Rectal smooth muscle tissue (tissue), 1 donor: Measurements from ENCODE around the gene TUBGCP3.

ENCODE experiments used
- H3K27ac ChIP-seq: one replicate; pipeline ENCODE4 v1.7.0; 2013; ENCODE audit warnings: low read depth, low read length, inconsistent platforms
- H3K27me3 ChIP-seq: one replicate; pipeline ENCODE4 v1.7.0; 2013; ENCODE audit warnings: low read length; ENCODE audit not compliant: control insufficient read depth, insufficient read depth
- H3K36me3 ChIP-seq: one replicate; pipeline ENCODE4 v1.7.0; 2013; ENCODE audit warnings: low read length; ENCODE audit not compliant: control insufficient read depth, insufficient read depth
- H3K4me1 ChIP-seq: one replicate; pipeline ENCODE4 v1.7.0; 2013; ENCODE audit warnings: low read length; ENCODE audit not compliant: control insufficient read depth, insufficient read depth
- H3K4me3 ChIP-seq: one replicate; pipeline ENCODE4 v1.7.0; 2013; ENCODE audit warnings: low read length
- H3K9ac ChIP-seq: one replicate; pipeline ENCODE4 v1.7.0; 2013; ENCODE audit warnings: low read length

TUBGCP3 gene

GRCh38 chr13:112479389-112479788 lies 108.6 kb downstream of the TUBGCP3 start:
- no peaks in the 10 kb centered on the region for H3K27me3 ChIP-seq
- H3K4me1 ChIP-seq = no peaks in the 10 kb centered on the region
- H3K9ac ChIP-seq = no peak overlapping the region
- no peaks in the 10 kb centered on the region for H3K36me3 ChIP-seq
- H3K4me3 ChIP-seq = no peak overlapping the region
- H3K27ac ChIP-seq = no peak overlapping the region

- no peak overlapping the region for H3K4me3 ChIP-seq
- H3K27ac ChIP-seq = no peak overlapping the region
- no peaks in the 10 kb centered on the region for H3K36me3 ChIP-seq
- H3K27me3 ChIP-seq = no peaks in the 10 kb centered on the region
- H3K9ac ChIP-seq = no peak overlapping the region
- no peaks in the 10 kb centered on the region for H3K4me1 ChIP-seq
Measured at GRCh38 chr13:112477070-112477619, 110.8 kb downstream of the TUBGCP3 start.

- Histone ChIP-seq H3K4me1 (no peaks in the 10 kb centered on the region), H3K36me3 (no peaks in the 10 kb centered on the region), H3K9ac (no peak overlapping the region), H3K27ac (no peak overlapping the region), H3K27me3 (no peaks in the 10 kb centered on the region), H3K4me3 (no peak overlapping the region)
Measured at GRCh38 chr13:112475889-112476288, 112.1 kb downstream of the TUBGCP3 start.

GRCh38 chr13:112474869-112475268 lies 113.1 kb downstream of the TUBGCP3 start:
- no peak overlapping the region for H3K4me3 ChIP-seq
- H3K4me1 ChIP-seq = no peaks in the 10 kb centered on the region
- no peak overlapping the region for H3K27ac ChIP-seq
- H3K9ac ChIP-seq = no peak overlapping the region
- H3K36me3 ChIP-seq = no peaks in the 10 kb centered on the region
- no peaks in the 10 kb centered on the region for H3K27me3 ChIP-seq

- no peak overlapping the region for H3K27ac ChIP-seq
Measured at GRCh38 chr13:112473818-112474217, 114.1 kb downstream of the TUBGCP3 start.

GRCh38 chr13:112469071-112469745 lies 118.7 kb downstream of the TUBGCP3 start:
- Histone ChIP-seq H3K36me3 (no peaks in the 10 kb centered on the region), H3K27ac (no peak overlapping the region), H3K4me3 (no peak overlapping the region), H3K4me1 (no peaks in the 10 kb centered on the region), H3K27me3 (no peaks in the 10 kb centered on the region), H3K9ac (no peak overlapping the region)

More at GRCh38 chr13:112473818-112474217, 114.1 kb downstream of the TUBGCP3 start:
- no peaks in the 10 kb centered on the region for H3K36me3 ChIP-seq
- H3K27me3 ChIP-seq = no peaks in the 10 kb centered on the region
- H3K4me1 ChIP-seq = no peaks in the 10 kb centered on the region
- H3K9ac ChIP-seq = no peak overlapping the region
- no peak overlapping the region for H3K4me3 ChIP-seq

GRCh38 chr13:112468069-112468468 lies 119.9 kb downstream of the TUBGCP3 start:
- no peaks in the 10 kb centered on the region for H3K4me1 ChIP-seq
- no peaks in the 10 kb centered on the region for H3K27me3 ChIP-seq
- no peak overlapping the region for H3K27ac ChIP-seq
- no peak overlapping the region for H3K4me3 ChIP-seq
- H3K36me3 ChIP-seq = no peaks in the 10 kb centered on the region
- H3K9ac ChIP-seq = no peak overlapping the region

GRCh38 chr13:112467236-112467635 lies 120.7 kb downstream of the TUBGCP3 start:
- H3K4me3 ChIP-seq = no peak overlapping the region
- H3K9ac ChIP-seq = no peak overlapping the region
- H3K27ac ChIP-seq = no peak overlapping the region
- H3K4me1 ChIP-seq = no peaks in the 10 kb centered on the region
- no peaks in the 10 kb centered on the region for H3K27me3 ChIP-seq
- no peaks in the 10 kb centered on the region for H3K36me3 ChIP-seq

GRCh38 chr13:112466132-112467058 lies 121.6 kb downstream of the TUBGCP3 start:
- Histone ChIP-seq H3K36me3 (no peaks in the 10 kb centered on the region), H3K9ac (no peak overlapping the region)

GRCh38 chr13:112465251-112466131 lies 122.5 kb downstream of the TUBGCP3 start:
- Histone ChIP-seq H3K27me3 (no peaks in the 10 kb centered on the region), H3K4me1 (no peaks in the 10 kb centered on the region), H3K27ac (no peak overlapping the region), H3K4me3 (no peak overlapping the region), H3K36me3 (no peaks in the 10 kb centered on the region), H3K9ac (no peak overlapping the region)

More at GRCh38 chr13:112466132-112467058, 121.6 kb downstream of the TUBGCP3 start:
- Histone ChIP-seq H3K27me3 (no peaks in the 10 kb centered on the region), H3K4me1 (no peaks in the 10 kb centered on the region), H3K27ac (no peak overlapping the region), H3K4me3 (no peak overlapping the region)

GRCh38 chr13:112464720-112465119 lies 123.2 kb downstream of the TUBGCP3 start:
- Histone ChIP-seq H3K4me3 (no peak overlapping the region), H3K36me3 (no peaks in the 10 kb centered on the region), H3K9ac (no peak overlapping the region), H3K27ac (no peak overlapping the region), H3K27me3 (no peaks in the 10 kb centered on the region), H3K4me1 (no peaks in the 10 kb centered on the region)

GRCh38 chr13:112462408-112462807 lies 125.5 kb downstream of the TUBGCP3 start:
- Histone ChIP-seq H3K27me3 (no peaks in the 10 kb centered on the region), H3K4me3 (no peak overlapping the region), H3K36me3 (no peaks in the 10 kb centered on the region), H3K27ac (no peak overlapping the region), H3K9ac (no peak overlapping the region), H3K4me1 (no peaks in the 10 kb centered on the region)
